PC-3 (cell line): ENCODE data around the gene SLC6A9. TPM values are rescaled to one million over a fixed set of nuclear protein-coding genes. Genes with fewer than 3 reads are reported as not detected.

Experiments used
- ATAC-seq: fragments of 200-7000 bp; cut with Tn5 transposase; 2 replicates; pipeline ENCODE4 v1.9.1; 2020; ENCODE audit warnings: mild to moderate bottlenecking, moderate library complexity
- BruUV-seq: library from RNA; stranded (reverse); fragments of 400-500 nt; replicated peaks from 2 replicates; lab custom pipeline; 2021; lab: Mats Ljungman, UMichigan
- CTCF ChIA-PET: fragments of 300-600 bp; sonication (Branson Sonifier 250); formaldehyde crosslinking; loops from one replicate; lab custom pipeline; 2022; ENCODE audit warnings: antibody characterized with exemption; lab: Charles Lee
- POLR2A ChIA-PET: fragments of 300-600 bp; sonication (Branson Sonifier 250); formaldehyde crosslinking; loops from one replicate; lab custom pipeline; 2022; ENCODE audit warnings: antibody characterized with exemption; ENCODE audit not compliant: unreplicated experiment; lab: Charles Lee
- DNase-seq: peaks from one replicate; pipeline ENCODE4 v3.0.0-alpha.2; 2015
- H2AFZ ChIP-seq: fragments of 300-600 bp; sonication (generic); 2 replicates; pipeline ENCODE4 v1.6.0; 2016; ENCODE audit warnings: antibody characterized with exemption, low read length
- H3F3A ChIP-seq: fragments of 300-600 bp; sonication (generic); one replicate; pipeline ENCODE4 v1.6.0; 2017; ENCODE audit warnings: antibody characterized with exemption, low read length, control low read depth, mild to moderate bottlenecking; ENCODE audit not compliant: unreplicated experiment
- H3K27ac ChIP-seq: fragments of 300-600 bp; sonication (generic); 2 replicates; pipeline ENCODE4 v1.5.1; 2016; ENCODE audit warnings: mild to moderate bottlenecking, low read length
- H3K27me3 ChIP-seq: fragments of 300-600 bp; sonication (generic); 2 replicates; pipeline ENCODE4 v1.6.1; 2016; ENCODE audit warnings: low read length, mixed read lengths
- H3K36me3 ChIP-seq: fragments of 300-600 bp; sonication (generic); 2 replicates; pipeline ENCODE4 v1.6.1; 2016; ENCODE audit warnings: low read depth, mixed run types, low read length, mixed read lengths
- H3K4me1 ChIP-seq: fragments of 300-600 bp; sonication (generic); 2 replicates; pipeline ENCODE4 v1.5.1; 2016; ENCODE audit warnings: low read length; ENCODE audit not compliant: insufficient read depth
- H3K4me2 ChIP-seq: fragments of 300-600 bp; sonication (generic); 2 replicates; pipeline ENCODE4 v1.6.0; 2016; ENCODE audit warnings: low read length
- H3K4me3 ChIP-seq: fragments of 300-600 bp; sonication (generic); 2 replicates; pipeline ENCODE4 v1.5.1; 2016; ENCODE audit warnings: mild to moderate bottlenecking, low read length, mixed read lengths
- H3K79me2 ChIP-seq: fragments of 300-600 bp; sonication (generic); 2 replicates; pipeline ENCODE4 v1.6.1; 2017; ENCODE audit warnings: low read length, mixed read lengths
- H3K9ac ChIP-seq: fragments of 300-600 bp; sonication (generic); 2 replicates; pipeline ENCODE4 v1.6.0; 2016; ENCODE audit warnings: mild to moderate bottlenecking, low read length
- H3K9me2 ChIP-seq: fragments of 300-600 bp; sonication (generic); replicated peaks from 2 replicates; pipeline ENCODE4 v1.6.1; 2016; ENCODE audit warnings: mixed run types, low read length, mixed read lengths
- H3K9me3 ChIP-seq: fragments of 300-600 bp; sonication (generic); 2 replicates; pipeline ENCODE4 v1.6.1; 2016; ENCODE audit warnings: low read length, mixed read lengths
- H4K20me1 ChIP-seq: fragments of 300-600 bp; sonication (generic); 2 replicates; pipeline ENCODE4 v1.6.1; 2016; ENCODE audit warnings: low read length, mixed read lengths
- EZH2 ChIP-seq: fragments of 300-600 bp; sonication (generic); IDR thresholded peaks from one replicate; pipeline ENCODE4 v1.6.1; 2017; ENCODE audit warnings: antibody characterized with exemption, mild to moderate bottlenecking, low read length; ENCODE audit not compliant: unreplicated experiment
- EZH2phosphoT487 ChIP-seq: fragments of 300-600 bp; sonication (generic); IDR thresholded peaks from 2 replicates; pipeline ENCODE4 v1.6.1; 2018; ENCODE audit warnings: mild to moderate bottlenecking, antibody characterized with exemption, low read length, borderline replicate concordance
- intact Hi-C: fragments of 100-400 bp; cut with micrococcal nuclease; formaldehyde crosslinking; loops from 2 replicates; pipeline ENCODE4 v1.9.0; 2023
- total RNA-seq: library from RNA; depleted of rRNA; stranded (reverse); fragments of >200 nt; gene quantifications from 2 replicates; pipeline ENCODE4 v1.2.3, GENCODE V29; 2014
- TF ChIP-seq, protein P1 (sequence below): fragments of 300-600 bp; sonication (generic); conservative IDR thresholded peaks from 2 replicates; pipeline ENCODE4 v1.5.1; 2017; ENCODE audit warnings: antibody characterized with exemption, low read depth, mild to moderate bottlenecking, low read length

The SLC6A9 gene
- total RNA-seq, 1 experiment from 2014 or later, result 11.2 TPM

DNA sequence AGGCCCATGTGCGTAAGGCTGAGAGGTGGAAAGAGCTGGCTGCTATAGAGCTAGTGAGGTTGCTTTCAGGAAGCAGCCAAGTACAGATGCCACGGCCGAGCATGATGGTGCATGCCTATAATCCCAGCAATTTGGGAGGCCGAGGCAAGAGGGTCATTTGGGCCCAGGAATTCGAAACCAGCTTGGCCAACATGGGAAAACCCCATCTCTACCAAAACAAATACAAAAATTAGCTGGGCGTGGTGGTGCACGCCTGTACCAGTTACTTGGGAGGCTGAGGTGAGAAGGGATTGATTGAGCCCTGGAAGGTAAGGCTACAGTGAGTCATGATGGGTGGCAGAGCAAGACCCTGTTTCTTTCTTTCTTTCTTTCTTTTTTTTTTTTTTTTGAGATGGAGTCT is 37.2 kb downstream of the SLC6A9 start:
- intact Hi-C loops, result loop anchor here (5.0 kb wide), 1 partner anchor 43 kb away; no protein-coding TSS in a partner anchor
- no peak for TF ChIP-seq EZH2phosphoT487
- TF ChIP-seq, protein P1, sequence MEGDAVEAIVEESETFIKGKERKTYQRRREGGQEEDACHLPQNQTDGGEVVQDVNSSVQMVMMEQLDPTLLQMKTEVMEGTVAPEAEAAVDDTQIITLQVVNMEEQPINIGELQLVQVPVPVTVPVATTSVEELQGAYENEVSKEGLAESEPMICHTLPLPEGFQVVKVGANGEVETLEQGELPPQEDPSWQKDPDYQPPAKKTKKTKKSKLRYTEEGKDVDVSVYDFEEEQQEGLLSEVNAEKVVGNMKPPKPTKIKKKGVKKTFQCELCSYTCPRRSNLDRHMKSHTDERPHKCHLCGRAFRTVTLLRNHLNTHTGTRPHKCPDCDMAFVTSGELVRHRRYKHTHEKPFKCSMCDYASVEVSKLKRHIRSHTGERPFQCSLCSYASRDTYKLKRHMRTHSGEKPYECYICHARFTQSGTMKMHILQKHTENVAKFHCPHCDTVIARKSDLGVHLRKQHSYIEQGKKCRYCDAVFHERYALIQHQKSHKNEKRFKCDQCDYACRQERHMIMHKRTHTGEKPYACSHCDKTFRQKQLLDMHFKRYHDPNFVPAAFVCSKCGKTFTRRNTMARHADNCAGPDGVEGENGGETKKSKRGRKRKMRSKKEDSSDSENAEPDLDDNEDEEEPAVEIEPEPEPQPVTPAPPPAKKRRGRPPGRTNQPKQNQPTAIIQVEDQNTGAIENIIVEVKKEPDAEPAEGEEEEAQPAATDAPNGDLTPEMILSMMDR, result no peak
- TF ChIP-seq EZH2, result no peak
- Histone ChIP-seq H3F3A (no peaks in the 10 kb centered on the region), H3K4me3 (no peak overlapping the region), H3K4me1 (peaks cover 19% of the 10 kb centered on the region), H3K27me3 (no peaks in the 10 kb centered on the region), H3K27ac (no peak overlapping the region), H3K9me3 (no peaks in the 10 kb centered on the region), H3K4me2 (no peak overlapping the region), H2AFZ (no peak overlapping the region), H3K36me3 (no peaks in the 10 kb centered on the region), H3K9ac (no peak overlapping the region), H4K20me1 (no peaks in the 10 kb centered on the region), H3K79me2 (no peaks in the 10 kb centered on the region), H3K9me2 (no peaks in the 10 kb centered on the region)
- no peak for ATAC-seq
- POLR2A ChIA-PET, result interaction anchor here (0.6 kb wide), 1 partner anchor 62 kb away, joined by 5 read pairs; no protein-coding TSS in a partner anchor
- CTCF ChIA-PET, result interaction anchor here (0.6 to 0.7 kb wide), 2 partner anchors 42 to 54 kb away, joined by 3 to 4 read pairs; no protein-coding TSS in a partner anchor
- no TSS peak for BruUV-seq
- no peak for DNase-seq

DNA sequence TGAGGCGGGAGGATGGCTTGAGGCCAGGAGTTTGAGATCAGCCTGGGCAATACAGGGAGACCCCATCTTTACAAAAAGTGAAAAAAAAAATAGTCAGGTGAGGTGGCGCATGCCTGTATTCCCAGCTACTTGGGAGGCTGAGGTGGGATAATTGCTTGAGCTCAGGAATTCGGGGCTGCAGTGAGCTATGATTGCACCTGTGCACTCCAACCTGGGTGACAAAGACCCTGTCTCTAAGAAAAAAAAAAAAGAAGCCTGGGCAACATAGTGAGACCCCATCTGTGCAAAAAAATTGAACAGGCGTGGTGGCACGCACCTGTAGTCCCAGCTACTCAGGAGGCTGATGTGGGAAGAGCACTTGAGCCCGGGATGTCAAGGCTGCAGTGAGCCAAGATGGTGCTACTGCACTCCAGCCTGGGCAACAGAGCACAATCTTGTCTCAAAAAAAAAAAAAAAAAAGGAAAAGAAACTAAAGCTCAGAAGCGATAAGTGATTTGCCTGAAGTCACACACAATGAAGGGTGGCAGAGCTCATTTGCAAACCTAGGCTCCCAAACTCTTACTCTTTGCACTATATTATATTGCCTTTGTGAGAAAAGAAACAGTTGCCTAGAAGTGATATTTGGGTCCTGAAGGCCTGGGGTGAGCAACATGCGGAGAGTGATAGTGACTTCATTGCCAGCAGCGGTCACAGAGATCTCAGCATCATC is 37.9 kb downstream of the SLC6A9 start:
- peaks cover 19% of the 10 kb centered on the region for H3K4me1 ChIP-seq
- TF ChIP-seq, protein P1, result no peak
- no peak for TF ChIP-seq EZH2phosphoT487
- no peak for TF ChIP-seq EZH2
- H3K27ac ChIP-seq, result no peak overlapping the region
- H3K9ac ChIP-seq, result no peak overlapping the region
- ChIA-PET POLR2A (interaction anchor here (0.6 kb wide), 2 partner anchors 45 to 63 kb away, joined by 5 to 8 read pairs; no protein-coding TSS in a partner anchor), CTCF (no interaction called here)
- H3K27me3 ChIP-seq, result no peaks in the 10 kb centered on the region
- H3K79me2 ChIP-seq, result no peaks in the 10 kb centered on the region
- no TSS peak for BruUV-seq
- ATAC-seq (no peak), DNase-seq (no peak)
- no peak overlapping the region for H2AFZ ChIP-seq
- H4K20me1 ChIP-seq, result no peaks in the 10 kb centered on the region
- H3F3A ChIP-seq, result no peaks in the 10 kb centered on the region
- intact Hi-C loops, result loop anchor here (5.0 kb wide), 1 partner anchor 44 kb away; no protein-coding TSS in a partner anchor
- no peak overlapping the region for H3K4me2 ChIP-seq
- H3K9me2 ChIP-seq, result no peaks in the 10 kb centered on the region
- H3K9me3 ChIP-seq, result no peaks in the 10 kb centered on the region
- no peak overlapping the region for H3K4me3 ChIP-seq
- H3K36me3 ChIP-seq, result no peaks in the 10 kb centered on the region
